GM19035 (cell line): ENCODE data around the gene POU2F3.

Source experiments
- ATAC-seq: cut with Tn5 transposase; IDR thresholded peaks from one replicate; pipeline ENCODE4 v1.9.1; 2021; ENCODE audit not compliant: unreplicated experiment

POU2F3 gene

DNA sequence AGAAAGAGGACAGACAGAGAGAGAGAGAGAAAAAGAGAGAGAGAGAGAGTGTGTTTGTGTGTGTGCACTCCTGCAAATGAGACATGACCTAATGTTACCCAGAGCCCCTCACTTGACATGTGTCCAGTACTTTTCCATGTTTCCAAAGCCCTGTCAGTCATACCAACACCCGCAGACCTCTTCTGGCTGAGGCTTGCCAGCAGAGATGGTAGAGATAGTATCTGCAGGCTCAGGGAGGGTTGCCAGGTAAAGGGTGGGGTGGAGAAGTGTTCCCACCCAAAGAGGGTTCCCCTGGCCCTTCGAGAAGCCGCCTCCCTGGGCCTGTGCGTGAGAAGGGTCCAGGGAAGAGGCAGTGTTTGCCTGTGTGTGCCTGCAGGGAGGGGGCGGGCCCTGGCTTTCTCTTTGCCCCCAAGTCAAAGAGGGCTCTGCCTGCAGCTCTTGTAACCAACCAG, 40.7 kb downstream of the POU2F3 start:
- ATAC-seq, result no peak

DNA sequence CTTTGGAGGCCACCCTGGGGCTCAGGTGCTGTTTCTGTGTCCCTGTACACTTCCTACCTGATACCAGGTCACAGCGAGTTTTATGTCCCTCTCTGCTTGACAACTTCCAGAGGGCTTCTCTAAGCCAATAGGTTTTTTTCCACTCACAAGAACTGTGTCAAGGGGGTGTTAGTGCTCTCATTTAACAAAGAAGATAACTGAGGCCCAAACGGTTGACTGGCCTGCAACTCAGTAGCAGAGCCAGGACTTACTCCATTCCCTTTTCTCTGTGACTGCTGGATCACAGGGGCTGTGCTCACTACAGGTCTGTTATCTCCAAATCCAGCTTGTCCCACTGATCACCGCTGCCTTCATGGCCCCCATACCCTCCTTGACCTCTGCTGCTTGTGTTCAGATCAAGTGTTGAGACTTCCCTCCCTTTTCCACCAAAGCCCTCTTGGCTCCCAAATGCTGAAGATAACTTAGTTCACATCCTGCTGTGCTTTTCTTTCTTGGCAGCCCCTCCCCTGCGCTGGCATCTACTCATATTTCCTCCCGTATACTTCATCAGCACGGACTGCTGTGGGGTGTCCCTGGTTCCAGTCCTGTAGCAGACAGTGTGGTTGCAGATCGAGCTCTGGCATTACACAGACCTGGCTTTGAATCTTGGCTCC, 41.3 kb downstream of the POU2F3 start:
- no peak for ATAC-seq

DNA sequence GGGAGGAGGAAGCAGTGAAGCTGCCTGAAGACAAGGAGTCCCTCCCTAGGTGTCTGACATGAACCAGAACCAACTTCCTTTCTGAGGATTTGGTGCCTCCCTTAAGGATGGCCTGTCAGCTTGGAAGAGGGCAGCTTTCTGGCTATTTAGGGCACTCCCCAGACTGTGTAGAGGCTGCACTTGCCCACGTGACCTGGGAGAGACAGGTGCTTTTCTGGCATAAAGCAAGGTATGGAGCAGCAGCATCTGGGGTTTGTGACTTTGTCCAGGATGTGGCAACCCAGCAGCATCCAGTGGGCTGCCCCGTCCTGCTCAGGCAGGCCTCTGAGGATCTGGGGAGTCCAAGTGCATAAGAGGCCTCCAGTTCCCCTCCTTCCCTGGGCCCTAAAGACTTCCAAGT, 43.2 kb downstream of the POU2F3 start:
- no peak for ATAC-seq

DNA sequence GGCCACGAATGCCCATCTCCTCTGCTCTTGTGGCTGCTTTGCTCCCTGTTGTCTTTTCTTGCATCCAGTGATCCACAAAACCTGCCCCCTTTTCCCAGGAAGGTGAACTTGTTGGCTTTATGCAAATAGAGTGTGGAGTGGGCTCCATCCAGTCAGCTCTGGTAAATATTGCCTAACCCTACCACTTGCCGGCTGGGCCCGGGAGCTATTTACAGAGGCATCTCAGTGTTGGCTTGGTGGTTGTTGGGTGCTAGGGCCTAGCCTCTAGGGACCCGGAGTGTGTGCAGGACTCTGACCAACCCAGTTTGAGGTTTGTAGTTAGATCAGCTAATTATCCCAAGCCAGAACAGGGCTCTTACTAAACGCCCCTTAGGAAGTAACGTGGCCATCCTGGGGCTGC, 44.3 kb downstream of the POU2F3 start:
- no peak for ATAC-seq

DNA sequence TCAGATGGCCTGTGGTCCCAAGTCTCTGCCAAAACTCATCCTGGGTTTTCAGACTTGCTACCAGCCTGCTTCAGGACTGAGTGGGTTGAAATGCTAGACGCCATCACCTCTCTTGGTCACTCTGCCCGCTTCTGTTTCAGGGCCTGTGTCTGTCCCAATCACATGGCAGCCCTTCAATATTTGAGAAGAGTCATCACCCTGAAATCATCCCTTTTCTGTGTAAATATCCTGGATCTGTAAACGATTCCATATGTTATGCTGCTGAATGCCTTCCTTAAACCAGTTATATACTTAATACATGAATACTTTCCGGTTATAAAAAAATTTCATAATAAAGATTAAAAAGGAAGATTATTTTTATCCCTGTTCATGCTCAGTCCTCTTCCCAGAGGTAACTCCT, 45.3 kb downstream of the POU2F3 start:
- ATAC-seq, result no peak

DNA sequence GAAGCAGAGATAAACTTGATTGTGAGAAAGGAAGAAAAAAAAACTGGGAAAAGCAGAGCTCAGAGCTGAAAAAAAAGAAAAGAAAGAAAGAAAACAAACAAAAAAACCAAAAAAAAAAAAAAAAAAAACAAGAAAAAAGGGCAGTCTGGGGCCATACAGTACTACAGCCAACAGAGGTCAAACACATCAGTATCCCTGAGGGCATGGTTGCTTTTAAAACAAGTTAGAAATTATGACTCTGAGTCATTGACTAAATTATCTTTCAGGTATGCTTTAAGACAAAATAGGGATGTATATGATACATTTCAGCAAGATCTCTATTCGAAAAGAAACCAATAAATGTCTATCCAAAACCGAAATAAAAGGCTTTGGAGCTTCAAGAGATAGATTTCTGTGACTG, 48.1 kb downstream of the POU2F3 start:
- ATAC-seq, result no peak

DNA sequence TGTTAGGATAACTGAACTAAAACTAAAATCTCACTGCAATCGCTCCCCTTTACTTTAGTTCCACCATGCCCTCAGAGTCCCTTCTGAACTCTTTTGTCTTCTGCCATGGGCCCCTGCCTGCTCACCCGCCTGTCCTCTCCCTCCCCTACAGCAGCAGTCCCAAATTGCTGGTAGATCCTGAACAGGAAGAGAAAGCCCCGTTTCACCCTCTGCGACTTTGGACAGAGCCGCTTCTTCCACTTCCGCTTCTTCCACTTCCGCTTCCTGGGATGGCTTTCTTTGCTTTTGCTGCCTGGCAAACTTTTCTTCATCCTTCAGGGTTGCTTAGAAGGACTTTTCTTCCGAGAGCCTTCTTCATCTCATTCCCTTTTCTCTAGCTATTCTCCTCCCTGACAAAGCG, 49.5 kb downstream of the POU2F3 start:
- no peak for ATAC-seq

DNA sequence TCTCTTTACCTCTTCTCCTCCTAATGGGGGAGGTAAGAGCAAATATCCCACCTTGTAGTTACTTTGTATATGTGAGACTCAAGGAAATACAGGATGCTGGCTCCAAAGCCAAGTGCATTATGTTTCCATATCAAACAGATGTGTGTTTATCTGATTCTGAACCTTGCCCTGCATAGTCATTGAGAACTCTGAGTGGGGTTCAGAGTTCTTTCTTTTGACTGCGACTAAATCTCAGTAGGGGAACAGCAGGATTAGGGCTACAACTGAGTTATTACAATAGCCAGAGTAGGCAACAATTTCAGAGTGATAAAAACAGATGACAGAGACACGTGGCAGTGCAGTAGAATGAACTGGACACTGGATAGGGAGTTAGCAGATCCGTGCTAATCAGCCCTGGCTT, 51.0 kb downstream of the POU2F3 start:
- ATAC-seq, result no peak

DNA sequence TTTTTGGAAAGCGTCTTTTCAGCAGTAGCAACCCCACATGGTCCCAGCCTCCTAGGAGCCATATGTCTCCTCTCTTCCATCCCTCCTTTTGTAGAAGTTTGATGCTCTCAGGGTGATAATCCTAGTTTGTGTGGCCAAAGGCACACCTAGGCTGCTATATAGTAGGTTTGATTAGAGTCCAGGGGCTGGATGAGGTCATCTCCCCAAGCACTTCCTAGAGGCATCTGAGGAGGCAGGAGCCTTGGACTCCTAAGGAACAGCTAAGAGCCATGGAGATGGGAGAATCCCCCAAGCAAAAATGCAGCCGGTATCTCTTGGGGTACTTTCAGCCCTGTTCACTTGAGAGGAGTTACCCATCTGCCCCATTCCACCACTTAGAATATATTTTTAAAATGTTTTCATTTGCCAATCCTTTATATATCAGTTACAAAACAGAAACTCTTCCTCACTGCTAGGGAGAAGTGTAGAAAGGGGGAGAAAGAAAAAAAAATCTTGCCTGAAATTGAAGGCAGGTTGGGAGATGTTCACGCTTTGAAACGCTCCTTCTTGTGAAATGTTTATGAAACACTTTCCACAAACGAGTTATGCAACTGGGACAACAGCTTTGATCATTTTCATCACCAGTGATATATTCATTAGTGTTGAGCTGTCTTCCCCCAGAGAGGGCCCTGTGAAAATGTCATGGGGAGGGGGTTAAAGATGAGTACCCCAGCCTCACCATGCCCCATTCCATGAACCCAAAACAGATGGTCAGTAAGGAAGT, 53.3 kb downstream of the POU2F3 start:
- ATAC-seq, result no peak

DNA sequence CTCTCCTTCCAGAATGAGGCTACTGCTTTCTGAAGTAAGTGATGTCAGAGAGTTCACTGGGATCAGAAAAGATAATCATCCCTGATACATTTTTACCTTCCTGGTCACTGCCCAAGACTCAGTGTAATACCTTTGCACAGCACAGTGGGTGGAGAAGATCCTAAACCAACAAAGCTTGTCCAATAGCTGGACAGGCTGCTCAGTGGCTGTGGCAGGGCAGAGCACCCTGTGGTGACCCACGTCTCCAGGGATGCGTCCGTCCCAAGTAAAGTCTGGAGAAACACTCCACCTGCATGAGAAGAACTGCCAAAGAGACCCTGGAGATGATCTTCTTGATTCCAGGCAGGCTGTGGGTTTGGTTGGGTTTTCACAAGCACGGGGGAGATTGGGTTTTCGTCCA, 54.2 kb downstream of the POU2F3 start:
- ATAC-seq, result no peak

DNA sequence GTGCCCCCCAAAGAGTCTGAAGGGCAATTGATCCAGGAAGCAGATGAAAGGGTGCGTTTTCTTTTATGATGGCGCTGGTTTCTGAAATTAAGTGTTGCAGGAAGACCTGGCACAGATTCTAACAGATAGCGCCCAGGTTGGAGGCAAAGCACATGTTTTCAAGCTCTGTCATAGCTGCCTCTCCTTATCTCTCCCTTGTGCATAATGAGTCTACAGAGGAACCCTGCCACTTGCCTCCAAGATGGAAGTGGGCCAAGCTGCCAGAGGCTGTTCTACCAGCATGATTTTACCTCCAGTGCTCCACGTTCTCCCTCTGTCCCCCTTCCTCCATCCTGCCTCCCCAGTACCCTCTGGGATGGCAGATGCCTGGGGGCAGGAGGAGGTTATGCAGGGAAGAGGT, 55.2 kb downstream of the POU2F3 start:
- no peak for ATAC-seq

DNA sequence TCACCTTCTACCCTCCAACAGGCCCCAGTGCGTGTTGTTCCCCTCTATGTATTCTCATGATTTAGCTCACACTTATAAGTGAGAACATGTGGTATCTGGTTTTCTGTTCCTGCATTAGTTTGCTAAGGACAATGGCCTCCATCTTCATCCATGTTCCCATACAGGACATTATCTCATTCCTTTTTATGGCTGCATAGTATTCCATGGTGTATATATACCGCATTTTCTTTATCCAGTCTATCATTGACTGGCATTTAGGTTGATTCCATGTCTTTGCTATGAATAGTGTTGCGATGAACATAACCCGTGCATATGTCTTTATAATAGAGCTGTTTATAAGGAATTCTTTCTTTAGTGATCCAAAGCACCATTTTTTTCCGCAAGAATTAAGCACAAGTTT, 56.6 kb downstream of the POU2F3 start:
- no peak for ATAC-seq

DNA sequence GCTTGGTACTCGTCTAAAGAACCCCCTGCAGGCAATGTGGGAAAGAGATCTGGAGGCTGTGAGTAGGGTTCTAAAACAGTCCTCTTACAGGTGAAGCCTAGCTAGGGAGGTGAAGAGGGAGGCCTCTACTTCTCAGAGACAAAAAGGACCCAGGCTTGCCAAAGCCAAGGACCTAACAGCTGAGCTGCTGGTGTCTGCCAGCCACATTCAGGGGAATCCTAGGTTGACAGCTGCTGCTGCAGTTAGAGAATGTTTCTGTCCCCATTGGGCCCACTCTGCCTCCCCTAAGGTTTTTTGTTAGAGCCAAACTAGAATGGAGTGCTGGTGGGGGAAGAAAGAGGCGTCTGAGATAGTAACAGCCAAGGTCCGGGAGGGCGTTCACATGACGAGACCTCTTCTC, 58.5 kb downstream of the POU2F3 start:
- ATAC-seq, result no peak

DNA sequence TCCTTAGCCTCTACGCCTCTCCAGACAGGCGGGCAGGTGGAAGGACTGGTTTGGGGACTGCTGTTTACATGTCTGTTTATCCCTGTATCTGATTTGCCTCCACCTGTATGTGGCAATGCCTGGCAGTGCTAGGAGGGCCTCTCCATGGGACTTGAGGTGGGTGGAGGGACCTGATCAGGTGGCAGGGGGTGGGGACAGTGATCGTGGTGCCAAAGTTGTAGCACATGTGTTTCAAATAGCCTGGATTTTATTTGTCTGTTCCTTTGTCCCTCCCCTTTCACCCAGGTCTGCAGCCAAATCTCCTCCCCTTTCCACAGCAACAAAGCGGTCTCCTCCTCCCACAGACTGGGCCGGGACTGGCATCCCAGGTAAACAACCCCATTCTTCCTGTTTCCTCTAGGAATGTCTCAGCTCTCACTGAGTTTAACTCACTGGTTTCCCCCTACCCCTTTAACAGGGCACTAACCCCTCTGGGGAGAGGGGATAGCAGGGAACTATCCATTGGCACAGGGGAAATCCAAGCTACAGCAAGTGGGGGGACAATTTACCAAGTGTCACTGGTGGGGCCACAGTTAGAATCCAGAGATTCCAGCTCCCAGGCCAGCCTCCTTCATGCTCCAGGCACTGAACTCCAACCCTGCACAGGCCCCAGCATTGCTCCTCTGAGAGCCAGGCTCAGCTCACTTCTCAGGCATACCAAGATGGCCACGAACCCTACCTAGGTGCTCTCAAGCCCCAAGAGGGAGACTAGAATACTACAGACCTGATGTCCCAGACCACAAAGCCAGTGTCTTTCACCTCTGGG, 62.3 kb downstream of the POU2F3 start:
- no peak for ATAC-seq

DNA sequence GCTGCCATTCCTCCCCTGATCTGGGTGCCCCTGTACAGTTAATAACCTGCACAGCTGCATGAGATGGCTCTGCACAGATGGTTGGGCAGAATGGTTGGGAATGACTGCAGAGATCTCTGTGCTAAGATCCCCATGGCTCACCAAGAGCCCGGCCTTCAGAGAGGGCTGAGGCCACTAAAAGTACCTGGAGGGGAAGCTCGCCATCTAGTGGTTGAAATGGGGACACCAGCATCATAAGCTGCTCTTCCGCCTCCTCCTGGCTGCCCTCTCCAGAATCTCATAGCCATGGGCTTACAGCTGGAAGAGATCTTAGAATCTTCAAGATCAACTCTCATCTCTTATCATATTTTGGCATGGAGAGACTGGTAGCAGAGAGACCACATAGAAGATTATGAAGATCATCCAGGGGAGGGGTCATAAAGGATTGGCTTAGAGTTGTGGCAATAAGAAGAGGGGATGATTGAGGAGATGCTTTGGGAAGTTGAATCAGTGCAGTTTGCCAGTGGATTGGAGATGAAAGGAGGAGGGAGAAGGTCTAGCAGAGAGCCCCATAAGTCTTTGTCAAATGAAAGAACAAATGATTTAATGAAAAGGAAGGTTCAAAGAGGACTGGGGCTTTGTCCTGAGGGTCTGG, 63.2 kb downstream of the POU2F3 start:
- peak; percentile 84 for ATAC-seq

DNA sequence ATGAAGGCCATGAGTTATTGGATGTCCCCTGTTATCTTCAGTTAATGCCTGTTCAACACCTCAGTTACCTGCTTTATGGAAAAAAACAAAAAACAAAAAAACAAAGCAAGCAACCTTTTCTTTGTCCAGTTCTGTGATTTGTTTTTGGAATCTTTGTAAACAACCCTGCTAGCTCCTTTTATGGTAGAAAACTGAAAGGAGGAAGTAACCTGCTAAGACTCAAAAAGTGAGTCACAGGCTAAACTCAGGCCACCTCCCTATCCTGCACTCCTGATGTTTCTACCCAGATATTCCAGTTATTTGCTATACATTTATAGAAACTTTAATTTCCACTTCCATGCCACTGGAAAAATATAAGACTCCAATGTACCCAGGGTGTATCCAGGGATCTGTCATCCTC, 64.6 kb downstream of the POU2F3 start:
- ATAC-seq, result no peak

DNA sequence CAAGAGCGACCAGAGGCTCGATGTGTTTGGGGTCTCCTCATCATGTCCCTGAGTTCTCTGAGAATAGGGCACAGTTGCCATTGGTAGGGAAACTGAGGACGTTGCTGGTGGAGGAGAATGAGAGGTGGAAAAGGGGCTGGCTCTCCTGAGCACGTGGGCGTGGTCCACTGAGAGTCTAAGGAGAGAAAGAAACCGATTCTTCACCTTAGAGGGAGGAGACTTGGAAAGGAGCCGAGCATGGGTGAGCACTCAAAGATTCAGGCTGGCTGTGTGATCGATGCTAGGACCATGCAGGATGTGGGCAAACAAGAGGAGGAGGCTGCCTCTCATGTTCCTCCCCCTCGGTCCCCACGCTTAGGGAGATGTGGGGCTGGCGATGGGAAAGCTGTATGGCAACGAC, 65.3 kb downstream of the POU2F3 start:
- no peak for ATAC-seq

DNA sequence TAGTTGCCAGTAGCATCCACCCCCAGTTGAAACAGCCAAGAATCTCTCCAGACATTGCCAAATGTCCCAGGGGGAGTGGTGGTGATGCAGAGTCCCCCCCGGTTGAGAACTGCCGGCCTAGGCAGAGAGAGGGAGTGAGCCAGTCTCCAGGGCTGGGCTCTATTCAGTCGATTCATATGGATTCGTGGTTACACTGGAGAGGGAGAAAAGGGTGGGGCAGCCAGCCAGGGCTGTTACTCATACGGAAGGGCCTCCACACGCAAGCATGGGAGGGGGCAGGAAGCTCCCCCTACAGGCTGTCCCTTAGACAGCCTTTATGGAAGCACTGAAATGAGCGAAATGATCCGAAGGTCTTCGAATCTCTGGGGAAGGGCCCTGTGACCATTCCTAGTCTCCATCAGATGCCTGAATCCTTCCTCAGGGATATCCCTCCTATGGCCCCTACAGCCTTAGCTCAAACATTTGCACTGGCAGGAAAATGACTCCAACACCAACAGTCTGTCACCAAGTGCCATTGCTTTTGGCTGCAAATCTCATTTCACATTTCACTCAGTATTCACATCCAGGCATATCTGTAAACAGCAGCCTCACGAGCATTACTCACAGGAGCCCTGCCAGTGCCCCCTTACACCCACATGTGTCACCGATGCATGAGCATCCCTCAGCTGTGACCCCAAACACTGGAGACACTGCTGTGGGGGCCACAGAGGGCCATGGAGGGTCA, 66.7 kb downstream of the POU2F3 start:
- no peak for ATAC-seq

DNA sequence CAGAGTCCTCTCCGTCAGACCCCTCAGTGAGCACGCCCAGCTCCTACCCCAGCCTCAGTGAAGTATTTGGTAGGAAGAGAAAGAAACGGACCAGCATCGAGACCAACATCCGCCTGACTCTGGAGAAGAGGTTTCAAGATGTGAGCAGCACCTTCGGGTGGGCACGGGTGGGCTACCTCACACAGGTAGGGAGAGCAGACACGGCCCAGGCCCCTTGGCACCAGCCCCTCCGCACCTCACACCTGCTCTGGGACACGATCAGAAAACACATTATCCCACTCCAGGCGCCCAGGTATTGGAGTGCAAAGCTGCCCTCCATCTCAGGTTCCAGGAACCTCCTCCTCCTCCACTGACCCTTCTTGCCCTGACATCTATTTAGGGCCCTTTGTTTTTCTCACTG, 67.5 kb downstream of the POU2F3 start:
- no peak for ATAC-seq

DNA sequence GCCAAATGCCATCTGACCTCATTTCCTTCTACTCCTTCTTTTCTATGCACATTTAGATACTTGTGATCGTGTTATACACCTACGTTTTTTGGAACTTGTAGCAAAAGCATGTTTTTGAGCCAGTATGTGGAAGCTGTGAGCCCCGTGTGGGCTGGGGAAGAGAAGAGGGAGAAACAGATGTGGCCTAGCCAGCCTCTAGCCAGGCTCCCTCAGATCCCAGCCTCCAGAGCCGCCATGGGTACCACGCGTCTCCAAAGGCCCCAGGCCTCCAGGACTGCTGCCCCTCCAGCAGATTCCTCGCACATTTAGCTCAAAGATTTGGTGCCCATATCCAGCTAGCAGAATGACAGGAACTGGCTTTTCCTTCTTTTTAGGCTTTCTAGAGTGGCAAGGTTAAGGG, 68.1 kb downstream of the POU2F3 start:
- no peak for ATAC-seq

DNA sequence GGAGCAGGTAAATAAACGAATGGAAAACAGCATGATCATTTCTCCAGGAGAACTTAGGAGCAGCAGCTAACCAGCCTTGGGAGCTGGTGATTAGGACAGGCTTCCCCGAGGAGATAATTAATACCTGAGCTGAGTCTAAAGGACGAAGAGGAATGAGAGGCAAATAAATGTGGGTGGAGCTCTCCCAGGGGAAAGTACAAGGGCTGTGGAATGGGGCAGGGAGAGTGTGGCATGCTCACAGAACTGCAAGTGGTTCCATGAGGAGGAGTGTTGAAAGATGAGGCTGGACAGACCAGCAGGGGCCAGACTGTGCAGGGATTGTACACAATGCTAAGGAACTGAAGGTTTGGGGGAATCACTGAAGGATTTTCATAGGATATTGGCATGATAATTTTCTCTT, 70.9 kb downstream of the POU2F3 start:
- ATAC-seq, result no peak
